Measurements from ENCODE around the gene FAM186B. TPM values are rescaled to one million over a fixed set of nuclear protein-coding genes. Genes with fewer than 3 reads are reported as not detected.

The FAM186B gene
- total RNA-seq, 4 donors from 2014 or later: 0.31 to 0.69 TPM; not detected in 2

- Histone ChIP-seq H3K4me3 (no peak overlapping the region), H3K36me3 (peaks cover 0 to 61% of the 10 kb centered on the region in 2 donors), H3K9me3 (no peaks in the 10 kb centered on the region), H3K27me3 (no peaks in the 10 kb centered on the region), H3K27ac (no peak overlapping the region), H3K4me1 (peaks cover 0 to 18% (median 11%) of the 10 kb centered on the region in 3 donors)
- no peak for ATAC-seq
- no peak for TF ChIP-seq EP300 (IDR thresholded peaks at IDR 0.05)
- no peak for TF ChIP-seq POLR2A (IDR thresholded peaks at IDR 0.05)
- no peak for TF ChIP-seq POLR2AphosphoS5 (IDR thresholded peaks at IDR 0.05)
- TF ChIP-seq CTCF (IDR thresholded peaks at IDR 0.05): no peak
- WGBS, 2 donors (ENCODE audit: low coverage in 1 of 2): 80 to 100% methylated on average over 2 to 6 of the region's 8 CpGs
Observed at GRCh38 chr12:49632986-49633702, 27.7 kb upstream of the FAM186B start.

GRCh38 chr12:49632401-49632800, 27.0 kb upstream of the FAM186B start:
- 82% methylated on average over 2 of the region's 9 CpGs; no CpG with 5 or more reads in 1 of the 2 donors for WGBS, 2 donors (ENCODE audit: low coverage in 1 of 2)
- H3K4me3 ChIP-seq: no peak overlapping the region
- H3K27ac ChIP-seq: no peak overlapping the region
- no peaks in the 10 kb centered on the region for H3K27me3 ChIP-seq
- TF ChIP-seq EP300 (IDR thresholded peaks at IDR 0.05) (no peak), CTCF (IDR thresholded peaks at IDR 0.05) (no peak), POLR2AphosphoS5 (IDR thresholded peaks at IDR 0.05) (no peak), POLR2A (IDR thresholded peaks at IDR 0.05) (no peak)
- H3K4me1 ChIP-seq: peaks cover 0 to 13% (median 10%) of the 10 kb centered on the region in 3 donors
- H3K36me3 ChIP-seq: peaks cover 0 to 53% of the 10 kb centered on the region in 2 donors
- no peaks in the 10 kb centered on the region for H3K9me3 ChIP-seq
- no peak for ATAC-seq

- 100% methylated on average over 1 of the region's 6 CpGs for WGBS, 2 donors (ENCODE audit: low coverage in 1 of 2)
- Histone ChIP-seq H3K27me3 (no peaks in the 10 kb centered on the region), H3K4me1 (peaks cover 0 to 3% (median under 1%) of the 10 kb centered on the region in 3 donors), H3K9me3 (no peaks in the 10 kb centered on the region), H3K36me3 (peaks cover 0 to 51% of the 10 kb centered on the region in 2 donors), H3K4me3 (no peak overlapping the region), H3K27ac (no peak overlapping the region)
- no peak for TF ChIP-seq EP300 (IDR thresholded peaks at IDR 0.05)
- TF ChIP-seq POLR2AphosphoS5 (IDR thresholded peaks at IDR 0.05): no peak
- TF ChIP-seq POLR2A (IDR thresholded peaks at IDR 0.05): no peak
- no peak for TF ChIP-seq CTCF (IDR thresholded peaks at IDR 0.05)
- no peak for ATAC-seq
Observed at GRCh38 chr12:49631336-49631907, 26.0 kb upstream of the FAM186B start.

- ATAC-seq: no peak
- Histone ChIP-seq H3K4me1 (peaks cover 0 to 23% (median 0%) of the 10 kb centered on the region in 3 donors), H3K9me3 (no peaks in the 10 kb centered on the region), H3K4me3 (no peak overlapping the region), H3K27me3 (no peaks in the 10 kb centered on the region), H3K36me3 (peaks cover 0 to 15% of the 10 kb centered on the region in 2 donors), H3K27ac (no peak overlapping the region)
- WGBS, 2 donors (ENCODE audit: low coverage in 1 of 2): 52 to 56% methylated on average over 2 of the region's 3 CpGs
- TF ChIP-seq EP300 (IDR thresholded peaks at IDR 0.05) (no peak), POLR2A (IDR thresholded peaks at IDR 0.05) (no peak), POLR2AphosphoS5 (IDR thresholded peaks at IDR 0.05) (no peak), CTCF (IDR thresholded peaks at IDR 0.05) (no peak)
Observed at GRCh38 chr12:49627752-49628360, 22.4 kb upstream of the FAM186B start.
